ENCODE data around the gene LRCOL1. TPM values are rescaled to one million over a fixed set of nuclear protein-coding genes. Genes with fewer than 3 reads are reported as not detected.
A peak's percentile ranks its signal among the peaks of the same experiment; 100 is the strongest.

The LRCOL1 gene
- total and polyA plus RNA-seq, 2 of the 13 experiments (the other 11 are each of a cell fraction or from before 2014, with no cell fraction given), result not detected

DNA sequence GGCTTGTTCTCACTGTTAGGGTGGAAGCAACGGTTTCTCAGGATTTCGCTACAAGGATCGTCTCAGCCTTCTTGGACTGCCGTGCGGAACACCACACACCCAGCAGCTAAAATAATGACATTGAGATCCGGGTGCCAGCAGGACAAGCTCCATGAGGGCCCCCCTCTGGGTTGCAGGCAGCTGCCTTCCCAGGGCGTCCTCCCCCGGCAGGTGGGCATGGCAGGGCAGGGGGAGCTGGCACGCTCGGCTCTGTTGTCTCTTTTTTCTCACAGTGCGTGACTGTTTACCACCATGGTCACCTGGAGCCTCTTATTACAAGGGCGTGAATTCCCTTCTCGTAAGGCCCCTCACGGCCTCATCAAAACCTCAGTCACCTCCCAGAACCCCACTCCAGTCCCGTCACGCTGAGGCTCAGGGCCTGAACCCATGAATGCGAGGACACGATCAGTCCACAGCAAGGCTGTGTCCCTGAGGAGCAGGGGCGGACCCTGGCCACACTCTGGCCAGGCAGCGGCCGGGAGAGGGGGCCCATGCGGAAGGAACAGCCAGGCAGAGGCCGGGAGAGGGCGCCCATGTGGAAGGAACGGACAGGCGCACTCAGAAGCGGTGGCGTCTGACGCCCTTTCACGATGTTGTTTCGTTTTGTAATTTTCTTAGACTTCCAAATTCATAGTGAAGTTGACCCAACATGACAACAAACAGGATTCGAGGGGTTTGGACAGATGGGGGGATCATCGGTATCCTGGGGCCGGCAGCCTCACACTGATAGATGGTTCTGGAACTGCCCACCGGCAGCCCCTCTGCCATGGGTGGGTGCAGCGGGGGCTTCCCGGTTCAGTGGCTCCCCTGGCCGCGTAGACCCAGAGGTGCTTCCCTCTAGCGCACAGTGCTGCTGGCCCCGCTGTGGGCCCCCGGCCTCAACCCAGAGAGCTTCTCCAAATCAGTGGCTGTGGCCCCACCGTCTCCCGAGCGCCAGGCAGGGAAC lies 10.0 kb downstream of the LRCOL1 start (continued):
- peak; percentile 40; the same call in 1 of the 2 replicates for TF ChIP-seq ARNT2 (CRISPR knock-in tag; IDR thresholded peaks at IDR 0.05; ENCODE audit: low read depth)
- 0 out of 2 replicates have a peak, but pooled peaks have one; percentile 62 for TF ChIP-seq ZNF737 (CRISPR knock-in tag; IDR thresholded peaks at IDR 0.05; ENCODE audit: borderline replicate concordance)
- no peak for TF ChIP-seq SIN3B (IDR thresholded peaks at IDR 0.05; ENCODE audit: low read length)
- TF ChIP-seq TARDBP (CRISPR knock-in tag; IDR thresholded peaks at IDR 0.05), result peak; percentile 59; the same call in 1 of the 2 replicates
- TF ChIP-seq, protein P1, sequence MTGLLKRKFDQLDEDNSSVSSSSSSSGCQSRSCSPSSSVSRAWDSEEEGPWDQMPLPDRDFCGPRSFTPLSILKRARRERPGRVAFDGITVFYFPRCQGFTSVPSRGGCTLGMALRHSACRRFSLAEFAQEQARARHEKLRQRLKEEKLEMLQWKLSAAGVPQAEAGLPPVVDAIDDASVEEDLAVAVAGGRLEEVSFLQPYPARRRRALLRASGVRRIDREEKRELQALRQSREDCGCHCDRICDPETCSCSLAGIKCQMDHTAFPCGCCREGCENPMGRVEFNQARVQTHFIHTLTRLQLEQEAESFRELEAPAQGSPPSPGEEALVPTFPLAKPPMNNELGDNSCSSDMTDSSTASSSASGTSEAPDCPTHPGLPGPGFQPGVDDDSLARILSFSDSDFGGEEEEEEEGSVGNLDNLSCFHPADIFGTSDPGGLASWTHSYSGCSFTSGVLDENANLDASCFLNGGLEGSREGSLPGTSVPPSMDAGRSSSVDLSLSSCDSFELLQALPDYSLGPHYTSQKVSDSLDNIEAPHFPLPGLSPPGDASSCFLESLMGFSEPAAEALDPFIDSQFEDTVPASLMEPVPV (CRISPR knock-in tag; IDR thresholded peaks at IDR 0.05), result 0 out of 2 replicates have a peak, but pooled peaks have one; percentile 61
- TF ChIP-seq, protein P2, sequence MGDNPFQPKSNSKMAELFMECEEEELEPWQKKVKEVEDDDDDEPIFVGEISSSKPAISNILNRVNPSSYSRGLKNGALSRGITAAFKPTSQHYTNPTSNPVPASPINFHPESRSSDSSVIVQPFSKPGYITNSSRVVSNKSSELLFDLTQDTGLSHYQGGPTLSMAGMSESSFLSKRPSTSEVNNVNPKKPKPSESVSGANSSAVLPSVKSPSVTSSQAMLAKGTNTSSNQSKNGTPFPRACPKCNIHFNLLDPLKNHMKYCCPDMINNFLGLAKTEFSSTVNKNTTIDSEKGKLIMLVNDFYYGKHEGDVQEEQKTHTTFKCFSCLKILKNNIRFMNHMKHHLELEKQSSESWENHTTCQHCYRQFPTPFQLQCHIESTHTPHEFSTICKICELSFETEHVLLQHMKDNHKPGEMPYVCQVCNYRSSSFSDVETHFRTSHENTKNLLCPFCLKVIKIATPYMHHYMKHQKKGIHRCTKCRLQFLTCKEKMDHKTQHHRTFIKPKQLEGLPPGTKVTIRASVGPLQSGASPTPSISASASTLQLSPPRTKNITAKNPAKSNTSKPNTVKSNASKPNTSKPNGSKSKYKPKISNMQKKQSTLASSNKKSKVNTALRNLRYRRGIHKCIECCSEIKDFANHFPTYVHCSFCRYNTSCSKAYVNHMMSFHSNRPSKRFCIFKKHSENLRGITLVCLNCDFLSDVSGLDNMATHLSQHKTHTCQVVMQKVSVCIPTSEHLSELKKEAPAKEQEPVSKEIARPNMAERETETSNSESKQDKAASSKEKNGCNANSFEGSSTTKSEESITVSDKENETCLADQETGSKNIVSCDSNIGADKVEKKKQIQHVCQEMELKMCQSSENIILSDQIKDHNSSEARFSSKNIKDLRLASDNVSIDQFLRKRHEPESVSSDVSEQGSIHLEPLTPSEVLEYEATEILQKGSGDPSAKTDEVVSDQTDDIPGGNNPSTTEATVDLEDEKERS (CRISPR knock-in tag; IDR thresholded peaks at IDR 0.05), result peak; percentile 67; the same call in 1 of the 2 replicates
- TF ChIP-seq, protein P3, sequence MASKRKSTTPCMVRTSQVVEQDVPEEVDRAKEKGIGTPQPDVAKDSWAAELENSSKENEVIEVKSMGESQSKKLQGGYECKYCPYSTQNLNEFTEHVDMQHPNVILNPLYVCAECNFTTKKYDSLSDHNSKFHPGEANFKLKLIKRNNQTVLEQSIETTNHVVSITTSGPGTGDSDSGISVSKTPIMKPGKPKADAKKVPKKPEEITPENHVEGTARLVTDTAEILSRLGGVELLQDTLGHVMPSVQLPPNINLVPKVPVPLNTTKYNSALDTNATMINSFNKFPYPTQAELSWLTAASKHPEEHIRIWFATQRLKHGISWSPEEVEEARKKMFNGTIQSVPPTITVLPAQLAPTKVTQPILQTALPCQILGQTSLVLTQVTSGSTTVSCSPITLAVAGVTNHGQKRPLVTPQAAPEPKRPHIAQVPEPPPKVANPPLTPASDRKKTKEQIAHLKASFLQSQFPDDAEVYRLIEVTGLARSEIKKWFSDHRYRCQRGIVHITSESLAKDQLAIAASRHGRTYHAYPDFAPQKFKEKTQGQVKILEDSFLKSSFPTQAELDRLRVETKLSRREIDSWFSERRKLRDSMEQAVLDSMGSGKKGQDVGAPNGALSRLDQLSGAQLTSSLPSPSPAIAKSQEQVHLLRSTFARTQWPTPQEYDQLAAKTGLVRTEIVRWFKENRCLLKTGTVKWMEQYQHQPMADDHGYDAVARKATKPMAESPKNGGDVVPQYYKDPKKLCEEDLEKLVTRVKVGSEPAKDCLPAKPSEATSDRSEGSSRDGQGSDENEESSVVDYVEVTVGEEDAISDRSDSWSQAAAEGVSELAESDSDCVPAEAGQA (IDR thresholded peaks at IDR 0.05; ENCODE audit: low read depth), result 0 out of 2 replicates have a peak, but pooled peaks have one; percentile 32
- TF ChIP-seq, protein P3 (CRISPR knock-in tag; IDR thresholded peaks at IDR 0.05; ENCODE audit: borderline replicate concordance), result no peak
- TF ChIP-seq ZNF605 (CRISPR knock-in tag; IDR thresholded peaks at IDR 0.05), result 0 out of 2 replicates have a peak, but pooled peaks have one; percentile 55
- no peak for TF ChIP-seq RBM22 (optimal IDR thresholded peaks at IDR 0.05; ENCODE audit: low read length)
- no peak for TF ChIP-seq TOE1 (CRISPR knock-in tag; IDR thresholded peaks at IDR 0.05)
- TF ChIP-seq ZNF431 (CRISPR knock-in tag; IDR thresholded peaks at IDR 0.05; ENCODE audit: borderline replicate concordance, low read depth), result no peak
- no peak for TF ChIP-seq ZNF709 (CRISPR knock-in tag; IDR thresholded peaks at IDR 0.05)
- TF ChIP-seq ERF (CRISPR knock-in tag; IDR thresholded peaks at IDR 0.05), result peak; percentile 77; the same call in 1 of the 2 replicates
- TF ChIP-seq, protein P4, sequence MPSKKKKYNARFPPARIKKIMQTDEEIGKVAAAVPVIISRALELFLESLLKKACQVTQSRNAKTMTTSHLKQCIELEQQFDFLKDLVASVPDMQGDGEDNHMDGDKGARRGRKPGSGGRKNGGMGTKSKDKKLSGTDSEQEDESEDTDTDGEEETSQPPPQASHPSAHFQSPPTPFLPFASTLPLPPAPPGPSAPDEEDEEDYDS (CRISPR knock-in tag; IDR thresholded peaks at IDR 0.05), result peak; percentile 57; the same call in 1 of the 2 replicates

Measured in HepG2 (cell line).